Measurements from ENCODE around the gene SH3GL2. TPM values are rescaled to one million over a fixed set of nuclear protein-coding genes. Genes with fewer than 3 reads are reported as not detected.

The SH3GL2 gene
- total RNA-seq, 2 experiments from 2014 or later = not detected

- Mint-ChIP-seq H3K4me1 (ENCODE audit: low read depth) (no peaks in the 10 kb centered on the region), H3K27ac (no peak overlapping the region), H3K9me3 (peaks cover 2% of the 10 kb centered on the region), H3K27me3 (ENCODE audit: low read depth) (no peaks in the 10 kb centered on the region), H3K36me3 (ENCODE audit: low read depth) (no peaks in the 10 kb centered on the region), H3K4me3 (no peak overlapping the region)
- DNase-seq = no peak
- intact Hi-C loops (cut with micrococcal nuclease) = no loop called here
- CTCF ChIA-PET = no interaction called here
Observed at GRCh38 chr9:17695482-17695881, 116.6 kb downstream of the SH3GL2 start.

GRCh38 chr9:17699615-17700330 is 120.9 kb downstream of the SH3GL2 start:
- no peak overlapping the region for H3K4me3 Mint-ChIP-seq
- H3K36me3 Mint-ChIP-seq (ENCODE audit: low read depth) = no peaks in the 10 kb centered on the region
- H3K27ac Mint-ChIP-seq = no peak overlapping the region
- CTCF ChIA-PET = interaction anchor here (0.6 kb wide), 1 partner anchor 111 kb away, joined by 3 read pairs; no protein-coding TSS in a partner anchor
- no peaks in the 10 kb centered on the region for H3K4me1 Mint-ChIP-seq (ENCODE audit: low read depth)
- H3K9me3 Mint-ChIP-seq = peaks cover 5% of the 10 kb centered on the region
- no peaks in the 10 kb centered on the region for H3K27me3 Mint-ChIP-seq (ENCODE audit: low read depth)
- DNase-seq = no peak
- intact Hi-C loops (cut with micrococcal nuclease) = no loop called here

GRCh38 chr9:17706347-17706746 is 127.5 kb downstream of the SH3GL2 start:
- Mint-ChIP-seq H3K27me3 (ENCODE audit: low read depth) (no peaks in the 10 kb centered on the region), H3K36me3 (ENCODE audit: low read depth) (no peaks in the 10 kb centered on the region), H3K4me3 (no peak overlapping the region), H3K4me1 (ENCODE audit: low read depth) (no peaks in the 10 kb centered on the region), H3K27ac (no peak overlapping the region), H3K9me3 (peaks cover 7% of the 10 kb centered on the region)
- CTCF ChIA-PET = interaction anchor here (0.6 kb wide), 1 partner anchor 177 kb away, joined by 3 read pairs; no protein-coding TSS in a partner anchor
- intact Hi-C loops (cut with micrococcal nuclease) = no loop called here
- DNase-seq = no peak

GRCh38 chr9:17719053-17719452 is 140.2 kb downstream of the SH3GL2 start:
- Mint-ChIP-seq H3K36me3 (ENCODE audit: low read depth) (no peaks in the 10 kb centered on the region), H3K9me3 (peaks cover 9% of the 10 kb centered on the region), H3K4me1 (ENCODE audit: low read depth) (no peaks in the 10 kb centered on the region), H3K27ac (no peak overlapping the region), H3K4me3 (no peak overlapping the region), H3K27me3 (ENCODE audit: low read depth) (no peaks in the 10 kb centered on the region)
- intact Hi-C loops (cut with micrococcal nuclease) = no loop called here
- CTCF ChIA-PET = no interaction called here
- no peak for DNase-seq

- H3K36me3 Mint-ChIP-seq (ENCODE audit: low read depth) = no peaks in the 10 kb centered on the region
- intact Hi-C loops (cut with micrococcal nuclease) = no loop called here
- DNase-seq = no peak
- CTCF ChIA-PET = no interaction called here
- H3K27me3 Mint-ChIP-seq (ENCODE audit: low read depth) = no peaks in the 10 kb centered on the region
- H3K4me3 Mint-ChIP-seq = no peak overlapping the region
- H3K9me3 Mint-ChIP-seq = peaks cover 15% of the 10 kb centered on the region
- H3K4me1 Mint-ChIP-seq (ENCODE audit: low read depth) = no peaks in the 10 kb centered on the region
- no peak overlapping the region for H3K27ac Mint-ChIP-seq
Observed at GRCh38 chr9:17721954-17722353, 143.1 kb downstream of the SH3GL2 start.

- Mint-ChIP-seq H3K27ac (no peak overlapping the region), H3K4me3 (no peak overlapping the region), H3K4me1 (ENCODE audit: low read depth) (no peaks in the 10 kb centered on the region), H3K27me3 (ENCODE audit: low read depth) (no peaks in the 10 kb centered on the region), H3K36me3 (ENCODE audit: low read depth) (no peaks in the 10 kb centered on the region), H3K9me3 (peaks cover 13% of the 10 kb centered on the region)
- DNase-seq = no peak
- CTCF ChIA-PET = no interaction called here
- intact Hi-C loops (cut with micrococcal nuclease) = no loop called here
Observed at GRCh38 chr9:17723656-17724055, 144.8 kb downstream of the SH3GL2 start.

GRCh38 chr9:17725399-17726010 is 146.6 kb downstream of the SH3GL2 start:
- CTCF ChIA-PET = no interaction called here
- Mint-ChIP-seq H3K27ac (no peak overlapping the region), H3K4me3 (no peak overlapping the region), H3K4me1 (ENCODE audit: low read depth) (no peaks in the 10 kb centered on the region), H3K36me3 (ENCODE audit: low read depth) (no peaks in the 10 kb centered on the region), H3K27me3 (ENCODE audit: low read depth) (no peaks in the 10 kb centered on the region), H3K9me3 (peaks cover 20% of the 10 kb centered on the region)
- intact Hi-C loops (cut with micrococcal nuclease) = no loop called here
- no peak for DNase-seq

GRCh38 chr9:17726298-17726697 is 147.4 kb downstream of the SH3GL2 start:
- H3K4me1 Mint-ChIP-seq (ENCODE audit: low read depth) = no peaks in the 10 kb centered on the region
- CTCF ChIA-PET = no interaction called here
- intact Hi-C loops (cut with micrococcal nuclease) = no loop called here

GRCh38 chr9:17730899-17731298 is 152.0 kb downstream of the SH3GL2 start:
- DNase-seq = no peak
- Mint-ChIP-seq H3K27me3 (ENCODE audit: low read depth) (no peaks in the 10 kb centered on the region), H3K9me3 (peaks cover 7% of the 10 kb centered on the region), H3K4me1 (ENCODE audit: low read depth) (no peaks in the 10 kb centered on the region), H3K27ac (no peak overlapping the region), H3K4me3 (no peak overlapping the region), H3K36me3 (ENCODE audit: low read depth) (no peaks in the 10 kb centered on the region)
- CTCF ChIA-PET = no interaction called here
- intact Hi-C loops (cut with micrococcal nuclease) = no loop called here

More at GRCh38 chr9:17726298-17726697, 147.4 kb downstream of the SH3GL2 start:
- Mint-ChIP-seq H3K4me3 (no peak overlapping the region), H3K9me3 (peaks cover 20% of the 10 kb centered on the region), H3K27ac (no peak overlapping the region), H3K27me3 (ENCODE audit: low read depth) (no peaks in the 10 kb centered on the region), H3K36me3 (ENCODE audit: low read depth) (no peaks in the 10 kb centered on the region)
- DNase-seq = no peak

- H3K27me3 Mint-ChIP-seq (ENCODE audit: low read depth) = no peaks in the 10 kb centered on the region
- DNase-seq = no peak
- intact Hi-C loops (cut with micrococcal nuclease) = no loop called here
- H3K27ac Mint-ChIP-seq = no peak overlapping the region
- CTCF ChIA-PET = no interaction called here
- no peak overlapping the region for H3K4me3 Mint-ChIP-seq
- no peaks in the 10 kb centered on the region for H3K36me3 Mint-ChIP-seq (ENCODE audit: low read depth)
- H3K4me1 Mint-ChIP-seq (ENCODE audit: low read depth) = no peaks in the 10 kb centered on the region
- H3K9me3 Mint-ChIP-seq = peaks cover 7% of the 10 kb centered on the region
Observed at GRCh38 chr9:17731308-17731707, 152.4 kb downstream of the SH3GL2 start.

- intact Hi-C loops (cut with micrococcal nuclease) = no loop called here
- Mint-ChIP-seq H3K27ac (no peak overlapping the region), H3K36me3 (ENCODE audit: low read depth) (no peaks in the 10 kb centered on the region), H3K4me3 (no peak overlapping the region), H3K4me1 (ENCODE audit: low read depth) (no peaks in the 10 kb centered on the region), H3K9me3 (peaks cover 5% of the 10 kb centered on the region), H3K27me3 (ENCODE audit: low read depth) (no peaks in the 10 kb centered on the region)
- DNase-seq = no peak
- CTCF ChIA-PET = no interaction called here
Observed at GRCh38 chr9:17734674-17735073, 155.8 kb downstream of the SH3GL2 start.

GRCh38 chr9:17735859-17736258 is 157.0 kb downstream of the SH3GL2 start:
- no peak overlapping the region for H3K4me3 Mint-ChIP-seq
- H3K36me3 Mint-ChIP-seq (ENCODE audit: low read depth) = no peaks in the 10 kb centered on the region
- H3K4me1 Mint-ChIP-seq (ENCODE audit: low read depth) = no peaks in the 10 kb centered on the region
- H3K27ac Mint-ChIP-seq = no peak overlapping the region
- intact Hi-C loops (cut with micrococcal nuclease) = no loop called here
- peaks cover 4% of the 10 kb centered on the region for H3K9me3 Mint-ChIP-seq
- no peaks in the 10 kb centered on the region for H3K27me3 Mint-ChIP-seq (ENCODE audit: low read depth)
- CTCF ChIA-PET = no interaction called here
- no peak for DNase-seq

GRCh38 chr9:17739022-17739421 is 160.2 kb downstream of the SH3GL2 start:
- Mint-ChIP-seq H3K9me3 (peaks cover 4% of the 10 kb centered on the region), H3K27ac (no peak overlapping the region), H3K4me3 (no peak overlapping the region), H3K27me3 (ENCODE audit: low read depth) (no peaks in the 10 kb centered on the region), H3K36me3 (ENCODE audit: low read depth) (no peaks in the 10 kb centered on the region), H3K4me1 (ENCODE audit: low read depth) (no peaks in the 10 kb centered on the region)
- intact Hi-C loops (cut with micrococcal nuclease) = no loop called here
- no peak for DNase-seq
- CTCF ChIA-PET = interaction anchor here (0.6 kb wide), 1 partner anchor 1801 kb away, joined by 3 read pairs; no protein-coding TSS in a partner anchor
